Fibroblast of the aortic adventitia (primary cell): ENCODE data around the gene RFK. TPM values are rescaled to one million over a fixed set of nuclear protein-coding genes. Genes with fewer than 3 reads are reported as not detected.

Experiments
- DNase-seq: peaks from one replicate; pipeline ENCODE4 v3.0.0-alpha.2; 2010; ENCODE audit warnings: low read depth
- H3K4me3 ChIP-seq: 2 replicates; pipeline ENCODE4 v1.5.1; 2011; ENCODE audit warnings: low read depth, mild to moderate bottlenecking, control low read depth, low read length, moderate library complexity
- total RNA-seq: library from RNA; depleted of rRNA; stranded (reverse); fragments of >200 nt; gene quantifications from 2 replicates; pipeline ENCODE4 v1.2.3, GENCODE V29; 2012; ENCODE audit warnings: low replicate concordance
- TF ChIP-seq, protein P1 (sequence below): IDR thresholded peaks from 2 replicates; pipeline ENCODE4 v1.5.1; 2011; ENCODE audit warnings: mild to moderate bottlenecking, low read length, control low read depth, inconsistent platforms; ENCODE audit not compliant: insufficient read depth

RFK gene
- total RNA-seq, 1 donor, result 28.7 TPM

DNA sequence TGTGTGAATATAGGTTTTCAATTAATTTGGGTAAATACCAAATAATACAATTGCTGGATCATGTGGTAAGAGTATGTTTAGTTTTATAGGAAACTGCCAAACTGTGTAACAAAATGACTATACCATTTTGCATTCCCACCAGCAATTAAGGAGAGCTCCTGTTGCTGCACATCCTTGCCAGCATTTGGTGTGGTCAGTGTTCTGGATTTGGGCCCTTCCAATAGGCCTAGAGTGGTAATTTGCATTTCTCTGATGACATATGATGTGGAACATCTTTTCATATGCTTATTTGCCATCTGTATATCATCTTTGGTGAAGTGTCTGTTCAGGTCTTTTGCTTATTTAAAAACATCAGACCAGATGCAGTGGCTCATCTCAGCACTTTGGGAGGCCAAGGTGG lies 11.6 kb upstream of the RFK start:
- no peak overlapping the region for H3K4me3 ChIP-seq
- no peak for DNase-seq
- TF ChIP-seq, protein P1, sequence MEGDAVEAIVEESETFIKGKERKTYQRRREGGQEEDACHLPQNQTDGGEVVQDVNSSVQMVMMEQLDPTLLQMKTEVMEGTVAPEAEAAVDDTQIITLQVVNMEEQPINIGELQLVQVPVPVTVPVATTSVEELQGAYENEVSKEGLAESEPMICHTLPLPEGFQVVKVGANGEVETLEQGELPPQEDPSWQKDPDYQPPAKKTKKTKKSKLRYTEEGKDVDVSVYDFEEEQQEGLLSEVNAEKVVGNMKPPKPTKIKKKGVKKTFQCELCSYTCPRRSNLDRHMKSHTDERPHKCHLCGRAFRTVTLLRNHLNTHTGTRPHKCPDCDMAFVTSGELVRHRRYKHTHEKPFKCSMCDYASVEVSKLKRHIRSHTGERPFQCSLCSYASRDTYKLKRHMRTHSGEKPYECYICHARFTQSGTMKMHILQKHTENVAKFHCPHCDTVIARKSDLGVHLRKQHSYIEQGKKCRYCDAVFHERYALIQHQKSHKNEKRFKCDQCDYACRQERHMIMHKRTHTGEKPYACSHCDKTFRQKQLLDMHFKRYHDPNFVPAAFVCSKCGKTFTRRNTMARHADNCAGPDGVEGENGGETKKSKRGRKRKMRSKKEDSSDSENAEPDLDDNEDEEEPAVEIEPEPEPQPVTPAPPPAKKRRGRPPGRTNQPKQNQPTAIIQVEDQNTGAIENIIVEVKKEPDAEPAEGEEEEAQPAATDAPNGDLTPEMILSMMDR, result no peak

DNA sequence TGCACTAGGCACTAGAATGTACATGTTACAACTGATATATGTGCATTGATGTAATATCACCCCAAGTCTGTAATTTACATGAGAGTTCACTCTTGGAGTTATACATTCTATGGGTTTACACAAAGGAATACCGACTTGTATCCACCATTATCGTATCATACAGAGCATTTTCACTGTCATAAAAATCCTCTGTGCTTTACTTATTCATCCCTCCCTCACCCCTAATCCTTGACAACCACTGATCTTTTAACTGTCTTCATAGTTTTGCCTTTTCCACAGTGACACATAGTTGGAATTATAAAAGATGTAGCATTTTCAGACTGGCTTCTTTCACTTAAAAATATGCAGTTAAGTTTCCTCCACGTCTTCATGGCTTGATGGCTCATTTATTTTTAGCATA lies 11.1 kb upstream of the RFK start:
- TF ChIP-seq, protein P1, result no peak
- no peak overlapping the region for H3K4me3 ChIP-seq
- DNase-seq, result no peak

DNA sequence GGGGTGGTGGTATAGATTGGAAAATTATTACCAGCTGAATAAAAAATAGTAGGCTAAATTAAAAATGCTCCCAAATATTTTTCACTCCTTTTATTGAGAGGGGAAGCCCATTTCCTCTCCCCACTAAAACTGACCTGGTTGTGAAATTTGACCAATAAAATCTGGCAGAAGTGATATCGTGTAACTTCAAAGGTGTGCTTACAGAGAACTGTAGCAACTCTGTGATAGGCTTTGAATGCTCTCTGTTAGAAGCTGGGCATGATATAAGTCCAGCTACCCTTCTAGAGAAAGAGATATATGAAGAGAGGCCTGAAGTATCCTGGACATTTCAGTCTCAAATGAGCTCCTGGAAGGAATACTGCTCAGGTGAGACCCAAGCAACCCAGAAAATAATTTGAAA lies 10.2 kb upstream of the RFK start:
- no peak overlapping the region for H3K4me3 ChIP-seq
- TF ChIP-seq, protein P1, result no peak
- no peak for DNase-seq

DNA sequence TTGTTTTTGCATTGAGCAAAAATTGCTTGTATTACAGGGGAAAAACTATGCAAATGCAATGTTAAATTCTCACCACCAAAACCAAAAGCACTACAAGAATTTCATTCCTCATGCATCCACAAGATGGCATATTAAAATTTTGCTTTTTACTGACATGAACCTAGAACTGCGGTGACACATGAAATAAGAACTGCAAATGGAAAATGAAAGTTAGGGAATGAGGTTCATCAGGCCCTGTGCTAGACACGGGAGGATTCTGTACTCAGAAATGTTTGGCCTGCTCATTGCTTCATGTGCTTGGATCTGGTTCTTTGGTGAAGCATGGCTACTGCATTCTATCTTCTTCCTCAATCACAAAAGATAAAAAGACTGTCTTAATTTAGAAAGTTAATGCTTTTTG lies 9.1 kb upstream of the RFK start:
- TF ChIP-seq, protein P1, result peak; percentile 70
- DNase-seq, result peak; percentile 90
- H3K4me3 ChIP-seq, result peak overlapping the region; percentile 19

DNA sequence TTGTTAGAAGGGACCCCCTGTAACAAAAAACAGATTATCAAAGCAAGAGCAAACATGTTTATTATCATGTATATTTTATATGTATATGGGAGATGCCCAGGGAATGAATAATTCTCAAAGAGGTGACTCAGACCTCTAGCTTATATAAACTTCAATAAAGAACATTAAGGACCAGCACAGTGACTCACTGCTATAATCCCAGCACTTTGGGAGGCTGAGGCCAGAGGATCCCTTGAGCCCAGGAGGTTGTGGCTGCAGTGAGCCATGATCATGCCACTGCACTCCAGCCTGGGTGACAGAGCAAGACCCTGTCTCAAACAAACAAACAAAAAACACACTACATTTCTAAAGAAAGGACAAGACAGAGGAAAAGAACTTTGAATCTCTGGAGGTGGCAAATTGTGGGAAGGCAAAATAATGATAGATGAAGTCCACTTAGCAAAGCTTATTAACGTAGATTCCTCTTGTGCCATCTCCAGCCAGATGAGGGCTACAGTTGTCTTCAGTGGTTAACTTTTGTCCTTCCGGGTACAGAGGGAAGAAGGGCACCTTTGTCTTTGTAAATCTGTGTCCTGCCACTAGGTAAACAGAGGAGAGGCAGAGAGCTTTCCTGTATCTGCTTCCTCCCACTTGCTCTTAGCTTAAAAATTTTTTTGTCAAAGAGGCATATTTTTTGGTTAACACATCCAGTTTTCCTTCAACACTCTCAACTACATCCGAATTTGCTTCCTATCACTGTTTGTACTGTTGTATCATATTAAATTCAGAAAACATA lies 7.5 kb upstream of the RFK start:
- TF ChIP-seq, protein P1, result no peak
- DNase-seq, result no peak
- H3K4me3 ChIP-seq, result no peak overlapping the region

DNA sequence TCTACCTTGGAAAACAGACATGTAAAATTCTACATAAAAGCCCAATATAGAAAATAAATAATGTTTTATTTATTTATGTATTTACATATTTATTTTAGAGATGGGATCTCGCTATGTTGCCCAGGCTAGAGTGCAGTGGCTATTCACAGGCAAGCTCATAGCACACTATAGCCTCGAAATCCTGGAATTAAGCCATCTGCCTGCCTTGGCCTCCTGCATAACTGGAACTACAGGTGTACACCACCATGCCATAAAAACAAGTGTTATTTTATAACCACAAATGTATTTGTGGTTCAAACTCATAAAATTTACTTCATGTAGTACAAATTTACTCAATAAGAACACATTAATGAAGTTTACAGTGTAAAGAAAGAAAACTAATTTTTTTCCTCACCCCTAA lies 7.0 kb upstream of the RFK start:
- H3K4me3 ChIP-seq, result no peak overlapping the region
- no peak for DNase-seq
- TF ChIP-seq, protein P1, result no peak
